ENCODE results near the gene JARID2. TPM values are rescaled to one million over a fixed set of nuclear protein-coding genes. Genes with fewer than 3 reads are reported as not detected.

The JARID2 gene
- total RNA-seq, 1 experiment from 2014 or later = 6.0 TPM

DNA sequence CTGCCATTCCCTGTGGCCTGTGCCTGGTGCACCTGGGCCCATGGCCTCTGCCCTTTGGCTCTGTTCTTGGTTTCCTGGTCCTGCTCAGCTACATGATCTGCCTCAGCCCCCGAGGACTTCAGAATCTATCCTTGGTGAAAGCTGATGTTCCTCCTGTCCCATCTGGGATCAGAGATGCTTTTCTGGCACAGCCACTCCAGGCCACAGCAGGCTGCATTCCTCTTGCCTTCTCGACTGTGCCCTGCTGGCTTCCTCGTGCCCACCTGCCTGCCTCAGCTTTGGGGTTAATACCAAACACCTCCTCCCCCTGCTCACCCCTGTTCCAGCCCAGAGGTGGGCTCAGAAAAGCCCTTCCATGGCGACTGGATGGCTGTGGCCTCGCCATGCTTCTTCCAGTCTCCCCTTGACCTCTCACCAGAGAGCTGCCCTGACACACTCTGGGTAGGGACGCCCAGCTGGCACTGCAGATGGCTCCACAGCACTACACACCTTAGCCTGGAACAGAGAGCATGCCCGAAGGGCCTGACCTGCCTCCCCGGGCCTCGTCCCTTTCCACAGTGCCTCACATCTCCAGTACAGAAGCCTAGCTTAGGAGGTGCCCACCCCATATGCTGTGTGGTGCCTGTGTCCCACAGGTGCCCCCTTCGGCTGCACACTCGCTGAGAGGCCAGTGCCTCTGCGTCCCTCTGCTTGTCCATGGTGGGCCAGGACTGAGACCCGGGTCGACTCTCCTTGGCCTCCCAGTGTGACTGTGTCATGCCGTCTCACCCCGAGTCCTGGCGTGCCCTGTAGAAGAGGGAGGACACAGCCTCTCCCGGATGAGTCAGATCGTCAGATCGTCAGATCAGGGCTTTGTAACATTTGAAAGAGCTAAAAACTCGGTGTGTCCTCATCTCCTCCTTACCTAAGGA is 268.2 kb downstream of the JARID2 start:
- ATAC-seq (no peak), DNase-seq (ENCODE audit: low read depth, low spot score) (no peak)
- no peaks in the 10 kb centered on the region for H3K27me3 ChIP-seq (ENCODE audit: control insufficient read depth, insufficient read depth, low read length)
- CTCF ChIA-PET = no interaction called here
- POLR2A ChIA-PET = no interaction called here
- no TSS peak for BruUV-seq (replicated peaks)
- no peak overlapping the region for H3K27ac ChIP-seq (ENCODE audit: low read length)
- H3K9me3 ChIP-seq (ENCODE audit: control insufficient read depth, insufficient read depth, low read depth, low read length) = no peaks in the 10 kb centered on the region
- intact Hi-C loops (cut with micrococcal nuclease; ENCODE audit: unreplicated experiment) (no loop called here), in situ Hi-C loops (cut with HindIII; ENCODE audit: low pct_unique_long_range_greater_than_20kb, low sequenced_read_pairs) (no loop called here)
- H3K4me1 ChIP-seq (ENCODE audit: control insufficient read depth, insufficient read depth, low read length) = no peaks in the 10 kb centered on the region
- TF ChIP-seq SIN3A (IDR thresholded peaks at IDR 0.05; ENCODE audit: borderline replicate concordance, insufficient read depth, low read depth, low read length) (no peak), TCF7L2 (IDR thresholded peaks at IDR 0.05; ENCODE audit: low read depth, low read length) (no peak)
- TF ChIP-seq, protein P1, sequence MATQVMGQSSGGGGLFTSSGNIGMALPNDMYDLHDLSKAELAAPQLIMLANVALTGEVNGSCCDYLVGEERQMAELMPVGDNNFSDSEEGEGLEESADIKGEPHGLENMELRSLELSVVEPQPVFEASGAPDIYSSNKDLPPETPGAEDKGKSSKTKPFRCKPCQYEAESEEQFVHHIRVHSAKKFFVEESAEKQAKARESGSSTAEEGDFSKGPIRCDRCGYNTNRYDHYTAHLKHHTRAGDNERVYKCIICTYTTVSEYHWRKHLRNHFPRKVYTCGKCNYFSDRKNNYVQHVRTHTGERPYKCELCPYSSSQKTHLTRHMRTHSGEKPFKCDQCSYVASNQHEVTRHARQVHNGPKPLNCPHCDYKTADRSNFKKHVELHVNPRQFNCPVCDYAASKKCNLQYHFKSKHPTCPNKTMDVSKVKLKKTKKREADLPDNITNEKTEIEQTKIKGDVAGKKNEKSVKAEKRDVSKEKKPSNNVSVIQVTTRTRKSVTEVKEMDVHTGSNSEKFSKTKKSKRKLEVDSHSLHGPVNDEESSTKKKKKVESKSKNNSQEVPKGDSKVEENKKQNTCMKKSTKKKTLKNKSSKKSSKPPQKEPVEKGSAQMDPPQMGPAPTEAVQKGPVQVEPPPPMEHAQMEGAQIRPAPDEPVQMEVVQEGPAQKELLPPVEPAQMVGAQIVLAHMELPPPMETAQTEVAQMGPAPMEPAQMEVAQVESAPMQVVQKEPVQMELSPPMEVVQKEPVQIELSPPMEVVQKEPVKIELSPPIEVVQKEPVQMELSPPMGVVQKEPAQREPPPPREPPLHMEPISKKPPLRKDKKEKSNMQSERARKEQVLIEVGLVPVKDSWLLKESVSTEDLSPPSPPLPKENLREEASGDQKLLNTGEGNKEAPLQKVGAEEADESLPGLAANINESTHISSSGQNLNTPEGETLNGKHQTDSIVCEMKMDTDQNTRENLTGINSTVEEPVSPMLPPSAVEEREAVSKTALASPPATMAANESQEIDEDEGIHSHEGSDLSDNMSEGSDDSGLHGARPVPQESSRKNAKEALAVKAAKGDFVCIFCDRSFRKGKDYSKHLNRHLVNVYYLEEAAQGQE (IDR thresholded peaks at IDR 0.05; ENCODE audit: insufficient read depth in 1 of 2, low read depth in 2 of 2, low read length in 1 of 2) = no peak
- no peaks in the 10 kb centered on the region for H3K36me3 ChIP-seq (ENCODE audit: control insufficient read depth, insufficient read depth, low read length)
- H3K4me3 ChIP-seq (ENCODE audit: low read depth in 2 of 2, low read length in 2 of 2) = no peak overlapping the region

DNA sequence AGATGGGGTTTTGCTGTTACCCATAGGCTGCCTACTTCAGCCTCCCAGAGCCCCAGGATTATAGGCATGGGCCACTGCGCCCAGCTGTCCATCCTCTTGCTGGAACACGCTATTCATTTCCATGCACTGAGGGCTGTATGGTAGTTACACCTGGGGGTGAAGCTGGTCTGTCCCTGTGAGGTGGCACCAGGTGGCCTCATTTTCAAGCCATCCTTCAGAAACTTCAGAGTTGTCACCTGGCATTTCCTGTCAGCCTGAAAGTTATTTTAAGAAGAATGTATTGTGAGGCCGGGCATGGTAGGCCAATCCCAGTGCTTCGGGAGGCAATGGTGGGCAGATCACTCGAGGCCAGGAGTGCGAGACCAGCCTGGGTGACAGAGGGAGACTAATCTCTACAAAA is 269.4 kb downstream of the JARID2 start:
- TF ChIP-seq TCF7L2 (IDR thresholded peaks at IDR 0.05; ENCODE audit: low read depth, low read length) (no peak), POLR2AphosphoS5 (IDR thresholded peaks at IDR 0.05; ENCODE audit: low read depth, low read length) (no peak), SIN3A (IDR thresholded peaks at IDR 0.05; ENCODE audit: borderline replicate concordance, insufficient read depth, low read depth, low read length) (no peak)
- TF ChIP-seq, protein P2, sequence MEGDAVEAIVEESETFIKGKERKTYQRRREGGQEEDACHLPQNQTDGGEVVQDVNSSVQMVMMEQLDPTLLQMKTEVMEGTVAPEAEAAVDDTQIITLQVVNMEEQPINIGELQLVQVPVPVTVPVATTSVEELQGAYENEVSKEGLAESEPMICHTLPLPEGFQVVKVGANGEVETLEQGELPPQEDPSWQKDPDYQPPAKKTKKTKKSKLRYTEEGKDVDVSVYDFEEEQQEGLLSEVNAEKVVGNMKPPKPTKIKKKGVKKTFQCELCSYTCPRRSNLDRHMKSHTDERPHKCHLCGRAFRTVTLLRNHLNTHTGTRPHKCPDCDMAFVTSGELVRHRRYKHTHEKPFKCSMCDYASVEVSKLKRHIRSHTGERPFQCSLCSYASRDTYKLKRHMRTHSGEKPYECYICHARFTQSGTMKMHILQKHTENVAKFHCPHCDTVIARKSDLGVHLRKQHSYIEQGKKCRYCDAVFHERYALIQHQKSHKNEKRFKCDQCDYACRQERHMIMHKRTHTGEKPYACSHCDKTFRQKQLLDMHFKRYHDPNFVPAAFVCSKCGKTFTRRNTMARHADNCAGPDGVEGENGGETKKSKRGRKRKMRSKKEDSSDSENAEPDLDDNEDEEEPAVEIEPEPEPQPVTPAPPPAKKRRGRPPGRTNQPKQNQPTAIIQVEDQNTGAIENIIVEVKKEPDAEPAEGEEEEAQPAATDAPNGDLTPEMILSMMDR (IDR thresholded peaks at IDR 0.05) = no peak
- TF ChIP-seq, protein P1 (IDR thresholded peaks at IDR 0.05; ENCODE audit: insufficient read depth in 1 of 2, low read depth in 2 of 2, low read length in 1 of 2) = no peak
- Histone ChIP-seq H3K36me3 (ENCODE audit: control insufficient read depth, insufficient read depth, low read length) (no peaks in the 10 kb centered on the region), H3K9me3 (ENCODE audit: control insufficient read depth, insufficient read depth, low read depth, low read length) (no peaks in the 10 kb centered on the region), H3K4me1 (ENCODE audit: control insufficient read depth, insufficient read depth, low read length) (no peaks in the 10 kb centered on the region), H3K27me3 (ENCODE audit: control insufficient read depth, insufficient read depth, low read length) (no peaks in the 10 kb centered on the region), H3K27ac (ENCODE audit: low read length) (no peak overlapping the region), H3K4me3 (ENCODE audit: low read depth in 2 of 2, low read length in 2 of 2) (no peak overlapping the region)
- intact Hi-C loops (cut with micrococcal nuclease; ENCODE audit: unreplicated experiment) (no loop called here), in situ Hi-C loops (cut with HindIII; ENCODE audit: low pct_unique_long_range_greater_than_20kb, low sequenced_read_pairs) (no loop called here)
- ChIA-PET POLR2A (interaction anchor here (0.6 kb wide), 1 partner anchor 15 kb away, joined by 5 read pairs; no protein-coding TSS in a partner anchor), CTCF (interaction anchor here (0.8 kb wide), 1 partner anchor 1386 kb away, joined by 3 read pairs; no protein-coding TSS in a partner anchor)
- DNase-seq (ENCODE audit: low read depth, low spot score) = no peak
- BruUV-seq (replicated peaks) = no TSS peak
- ATAC-seq = no peak
